A204.1 (cell line): ENCODE measurements around the gene PEAK1.

Source experiments
- FAIRE-seq: peaks from 2 replicates; lab custom pipeline; 2012; peaks lifted over from hg19 to GRCh38; lab: Jason Lieb, UNC

Gene PEAK1

DNA sequence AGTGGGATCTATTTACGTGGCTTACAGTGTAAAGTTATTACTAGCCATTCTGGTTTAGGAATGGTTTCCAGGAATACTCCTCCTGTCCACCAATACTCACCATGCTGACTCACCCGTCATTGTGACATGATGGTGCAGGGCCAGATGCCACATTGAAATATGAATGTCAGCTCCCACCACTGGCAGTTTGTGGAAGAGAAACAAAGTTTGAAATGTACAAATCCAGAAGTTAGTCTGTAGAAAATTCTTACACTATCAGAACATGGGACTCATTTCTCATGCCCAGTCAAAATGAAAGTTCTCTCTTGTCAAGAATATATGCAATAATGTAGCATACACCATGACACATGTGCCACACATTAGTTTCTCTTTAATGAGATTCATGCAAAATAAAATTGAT, 334.6 kb downstream of the PEAK1 start:
- no peak for FAIRE-seq

DNA sequence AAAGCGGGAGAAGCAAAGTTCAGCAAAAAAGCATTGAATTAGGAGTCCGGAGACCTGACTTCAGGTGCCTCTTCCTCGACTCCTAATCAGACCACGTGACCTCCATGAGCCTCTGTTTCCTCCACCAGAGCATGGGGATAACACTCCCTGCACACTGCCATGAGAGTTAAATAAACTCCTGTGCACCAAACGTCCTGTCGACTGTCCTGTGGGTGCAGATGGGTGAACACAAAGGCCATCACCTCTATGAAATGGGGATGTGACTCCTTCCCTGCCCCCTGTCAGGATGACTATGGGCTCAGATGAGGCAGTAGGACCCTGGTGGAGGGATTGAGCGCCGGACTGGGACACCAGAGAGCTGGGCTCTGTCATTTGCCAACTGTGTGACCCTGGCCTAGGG, 335.5 kb downstream of the PEAK1 start:
- FAIRE-seq, result no peak

DNA sequence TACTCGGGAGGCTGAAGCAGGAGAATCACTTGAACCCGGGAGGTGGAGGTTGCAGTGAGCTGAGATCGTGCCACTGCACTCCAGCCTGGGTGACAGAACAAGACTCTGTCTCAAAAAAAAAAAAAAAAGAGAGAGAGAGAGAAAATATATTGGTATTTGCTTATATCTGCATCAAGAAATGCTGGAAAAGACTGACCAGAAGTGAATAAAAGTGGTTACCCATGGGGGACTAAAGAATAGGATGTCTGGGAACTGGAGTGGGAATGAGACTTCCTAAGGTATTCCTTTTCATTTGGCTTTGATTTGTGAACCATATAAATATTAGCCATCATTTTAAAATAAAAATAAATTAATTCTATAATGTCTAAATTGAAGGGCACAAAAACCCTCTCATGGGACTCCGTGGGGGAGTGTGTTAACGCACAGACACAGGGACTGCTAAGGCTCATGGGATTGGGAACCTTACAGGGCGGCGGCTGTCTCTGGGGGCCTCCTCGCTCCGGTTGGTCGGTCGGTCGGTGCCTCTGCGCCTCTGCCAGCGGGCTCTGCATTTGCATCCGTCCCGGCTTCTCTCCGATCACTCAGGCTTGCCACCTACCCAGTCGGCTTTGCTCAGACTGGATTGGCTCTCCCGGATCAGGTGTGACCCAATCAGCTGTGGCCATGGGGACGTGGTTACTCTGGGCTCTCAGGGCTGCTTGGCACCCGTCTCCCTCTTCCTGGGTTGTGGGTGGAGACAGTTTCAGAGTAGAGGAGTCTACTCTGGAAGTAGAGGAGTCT, 336.3 kb downstream of the PEAK1 start:
- FAIRE-seq, result no peak

DNA sequence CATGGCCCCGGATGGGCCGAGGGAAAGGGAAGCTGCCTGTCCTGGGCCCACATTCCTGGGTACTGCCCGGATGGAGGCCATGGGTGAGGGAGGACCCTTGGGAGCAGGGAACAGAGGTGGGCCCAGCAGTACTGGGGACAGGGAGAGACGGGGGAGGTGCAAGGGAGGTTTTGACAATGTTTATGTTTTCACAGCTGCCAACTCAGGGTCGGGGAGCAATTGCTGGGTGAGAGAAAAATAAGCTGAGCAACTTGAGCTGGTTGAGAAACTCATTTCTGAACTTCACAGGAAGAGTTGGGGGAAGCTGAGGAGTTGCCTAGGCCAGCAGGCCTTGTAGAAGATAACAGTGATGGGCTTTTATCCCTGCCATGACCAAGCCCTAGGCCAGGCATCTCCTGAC, 337.9 kb downstream of the PEAK1 start:
- FAIRE-seq, result no peak

- no peak for FAIRE-seq
These were observed 343.5 kb downstream of the PEAK1 start for GRCh38 chr15:77076323-77076915.

DNA sequence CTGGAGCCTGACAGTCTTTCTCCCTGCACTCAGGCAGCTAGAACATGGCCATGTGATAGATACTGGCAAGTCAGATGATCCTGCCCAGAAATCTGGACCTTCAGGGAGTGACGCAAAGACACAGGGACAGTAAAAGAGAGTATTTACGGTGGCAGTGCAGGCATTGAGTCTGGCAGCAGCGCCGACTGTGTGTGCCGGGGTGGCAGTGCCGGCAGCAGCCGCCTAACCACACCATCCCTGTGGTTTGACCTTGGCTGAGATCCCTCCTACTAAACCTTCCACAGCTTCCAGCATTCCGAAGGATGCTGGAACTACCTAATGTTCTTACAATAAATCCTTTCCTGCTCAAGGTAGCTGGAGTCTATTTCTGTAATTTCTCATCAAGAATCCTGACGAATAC, 344.4 kb downstream of the PEAK1 start:
- FAIRE-seq, result no peak

DNA sequence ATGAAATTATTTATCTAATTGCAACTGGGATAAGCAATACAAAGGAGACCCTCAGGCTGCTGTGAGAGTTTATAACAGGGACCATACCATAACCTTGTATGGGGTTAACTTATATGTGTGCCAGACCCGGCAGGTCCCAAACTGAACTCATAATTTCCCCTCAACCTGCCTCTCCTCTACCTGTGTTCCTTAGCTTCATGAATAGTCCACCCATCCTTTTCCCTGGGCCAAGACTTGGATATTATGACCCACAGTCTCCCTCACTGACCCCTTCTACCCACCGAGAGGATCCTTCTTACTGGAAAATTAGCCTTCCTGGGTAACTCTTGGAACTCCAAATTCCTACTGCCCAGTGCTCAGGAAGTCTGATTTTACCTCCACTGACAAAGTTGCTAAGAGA, 345.6 kb downstream of the PEAK1 start:
- no peak for FAIRE-seq

GRCh38 chr15:77071305-77072223, 348.3 kb downstream of the PEAK1 start:
- FAIRE-seq, result no peak

- FAIRE-seq, result no peak
These were observed 349.2 kb downstream of the PEAK1 start, which contains the start of gene TSPAN3 for GRCh38 chr15:77070495-77071304. TSS of gene TSPAN3 (minus strand) at chr15:77071109. CDS start at chr15:77070954, 155 bp downstream.

DNA sequence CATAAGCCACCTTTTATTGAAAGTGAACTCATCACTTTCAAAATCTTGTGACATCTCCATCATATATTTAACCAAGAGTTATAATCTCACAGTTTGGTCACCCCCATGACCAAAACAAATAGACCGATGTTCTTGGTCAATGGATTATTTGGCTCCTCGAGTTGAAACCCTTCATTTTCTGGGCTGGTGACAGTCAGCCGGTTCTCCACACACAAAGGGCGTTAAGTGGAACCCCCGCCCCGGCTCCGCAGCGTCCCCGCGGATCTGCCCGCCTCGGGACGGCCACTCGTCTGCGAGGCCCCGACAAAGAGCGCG, 349.8 kb downstream of the PEAK1 start:
- FAIRE-seq, result no peak

- no peak for FAIRE-seq
These were observed 350.3 kb downstream of the PEAK1 start for GRCh38 chr15:77069521-77070121.

DNA sequence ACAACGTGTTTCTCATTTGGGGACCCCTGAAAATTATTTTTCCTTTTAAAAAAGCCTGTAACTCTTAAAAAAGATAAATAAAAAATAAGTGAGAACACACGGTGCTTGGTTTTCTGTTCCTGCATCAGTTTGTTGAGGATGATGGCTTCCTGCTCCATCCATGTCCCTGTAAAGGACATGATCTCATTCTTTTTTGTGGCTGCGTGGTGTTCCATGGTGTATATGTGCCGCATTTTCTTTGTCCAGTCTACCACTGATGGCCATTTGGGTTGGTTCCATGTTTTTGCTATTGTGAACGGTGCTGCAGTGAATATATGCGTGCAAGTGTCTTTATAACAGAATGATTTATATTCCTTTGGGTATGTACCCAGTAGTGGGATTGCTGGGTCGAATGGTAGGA, 351.3 kb downstream of the PEAK1 start:
- no peak for FAIRE-seq

GRCh38 chr15:77067691-77068367, 352.1 kb downstream of the PEAK1 start:
- no peak for FAIRE-seq

GRCh38 chr15:77066971-77067690, 352.8 kb downstream of the PEAK1 start:
- no peak for FAIRE-seq

GRCh38 chr15:77064539-77065308, 355.2 kb downstream of the PEAK1 start:
- no peak for FAIRE-seq

DNA sequence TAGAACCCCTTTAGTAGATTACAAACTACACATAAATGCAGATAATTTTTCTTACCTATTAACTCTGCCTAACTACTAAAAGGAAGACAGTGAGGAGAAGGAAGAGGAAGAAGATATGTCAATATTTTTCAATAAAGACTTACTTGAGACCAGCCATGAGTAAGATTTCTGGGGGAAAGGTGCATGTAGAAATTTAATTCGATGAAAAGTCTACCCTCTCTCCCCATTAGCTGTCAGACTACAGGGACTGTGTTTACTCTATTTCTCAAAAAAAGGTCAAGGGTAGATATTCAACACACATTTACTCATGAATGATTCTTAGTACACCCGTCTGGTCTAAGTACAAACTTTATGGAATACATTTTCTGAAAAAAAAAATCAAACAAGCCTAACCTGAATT, 355.8 kb downstream of the PEAK1 start:
- no peak for FAIRE-seq

DNA sequence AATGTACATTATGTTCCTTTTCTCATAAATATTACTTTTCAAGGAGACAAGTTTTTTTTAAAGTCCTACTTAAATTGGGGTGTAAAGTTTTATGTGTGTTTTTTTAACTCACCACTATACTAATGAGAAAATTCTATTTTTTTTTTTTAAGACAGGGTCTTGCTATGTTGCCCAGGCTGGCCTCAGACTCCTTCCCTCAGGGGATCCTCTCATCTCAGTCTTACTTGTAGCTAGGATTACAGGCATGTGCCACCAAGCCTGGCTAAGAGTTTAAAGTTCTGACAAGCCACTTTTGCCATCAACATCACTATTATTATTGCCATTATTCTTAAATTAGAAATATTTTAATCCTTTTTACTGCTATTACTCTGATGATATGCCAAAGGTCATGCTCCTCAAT, 356.7 kb downstream of the PEAK1 start:
- no peak for FAIRE-seq

DNA sequence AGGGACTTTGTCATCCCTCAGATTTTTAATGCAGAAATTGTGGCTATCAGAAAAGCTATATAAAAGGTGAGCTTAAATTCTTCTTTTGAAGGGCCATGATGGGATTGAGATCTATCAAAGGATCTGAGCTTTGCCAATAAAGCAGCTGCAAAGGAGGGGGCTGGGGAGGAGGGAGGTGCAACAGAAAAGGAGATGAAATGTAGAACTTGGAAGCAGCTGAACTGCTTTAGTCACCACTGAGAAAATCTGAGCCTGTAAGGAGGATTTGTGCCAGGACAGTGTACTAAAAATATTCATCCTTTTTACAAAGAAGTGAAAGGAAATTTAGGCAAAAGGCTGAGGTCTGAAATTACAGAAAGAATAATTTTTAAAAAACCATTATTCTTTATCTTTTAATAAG, 359.4 kb downstream of the PEAK1 start:
- FAIRE-seq, result no peak

DNA sequence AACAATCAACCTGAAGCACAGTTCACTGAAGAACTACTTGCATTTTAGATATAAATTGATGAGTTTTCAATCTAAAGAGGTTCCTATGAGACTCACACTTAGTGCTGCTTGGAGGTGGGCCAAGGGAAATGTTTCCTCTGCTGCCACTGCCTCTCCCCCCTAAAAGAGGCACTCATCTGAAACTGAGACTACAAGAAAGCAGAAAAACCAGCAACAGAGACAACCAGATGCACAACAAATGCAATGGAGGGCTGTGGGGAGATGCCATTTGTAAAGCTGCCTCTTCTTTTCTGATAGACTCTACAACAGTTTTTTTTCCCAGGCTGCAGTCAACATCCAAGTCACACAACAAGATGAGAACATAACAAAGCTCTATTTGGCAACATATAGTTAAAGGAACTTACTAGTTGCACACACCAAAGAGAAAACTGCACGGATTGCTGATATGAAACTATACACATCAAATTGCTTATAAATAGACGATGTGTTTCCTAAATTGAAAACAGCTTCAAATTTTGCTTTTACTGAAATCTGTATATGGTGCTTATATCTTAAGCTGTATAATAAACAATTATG, 360.0 kb downstream of the PEAK1 start:
- FAIRE-seq, result no peak
